B cell (primary cell): Measurements from ENCODE around the gene SGCA. TPM values are rescaled to one million over a fixed set of nuclear protein-coding genes. Genes with fewer than 3 reads are reported as not detected.

ENCODE experiments used
- ATAC-seq: fragments of 200-7000 bp; cut with Tn5 transposase; one replicate; pipeline ENCODE4 v1.10.0; 2021; ENCODE audit warnings: low read depth, mild to moderate bottlenecking, moderate number of reproducible peaks, moderate library complexity
- CTCF ChIA-PET: fragments of 350-600 bp; sonication (Branson Sonifier 250); formaldehyde crosslinking; loops from one replicate; lab custom pipeline; 2021; ENCODE audit warnings: antibody characterized with exemption, inconsistent platforms; lab: Charles Lee
- POLR2A ChIA-PET: fragments of 350-600 bp; sonication (Branson Sonifier 250); formaldehyde crosslinking; loops from one replicate; lab custom pipeline; 2021; ENCODE audit warnings: antibody characterized with exemption; lab: Charles Lee
- DNase-seq: peaks from one replicate; pipeline ENCODE4 v3.0.0; 2013
- H2AFZ ChIP-seq: 2 replicates; pipeline ENCODE4 v1.6.1; 2012; ENCODE audit warnings: mild to moderate bottlenecking, low read depth, low read length; ENCODE audit not compliant: insufficient read depth, poor library complexity, severe bottlenecking
- H3K27ac ChIP-seq, 2 donors: 1 replicate in 1 of 2; 2 replicates in 1 of 2; pipeline ENCODE4 v1.5.1; 2012 to 2013; ENCODE audit warnings: low read length in 2 of 2, mild to moderate bottlenecking in 2 of 2, moderate library complexity in 1 of 2
- H3K27me3 ChIP-seq, 4 experiments: fragments of 200-600 bp in 1 of 4; sonication (generic) in 1 of 4; replicated peaks in 1 of 4; 1 replicate in 2 of 4; 2 replicates in 2 of 4; pipeline versions ENCODE4 v1.6.1 to v1.7.0; 2013 to 2016; ENCODE audit warnings: low read length in 3 of 4, mild to moderate bottlenecking in 2 of 4, mixed read lengths in 1 of 4, moderate library complexity in 1 of 4; ENCODE audit not compliant: insufficient read depth in 4 of 4, control insufficient read depth in 3 of 4; ENCODE audit errors: control extremely low read depth in 1 of 4
- H3K36me3 ChIP-seq, 2 experiments: replicated peaks in 1 of 2; 1 replicate in 1 of 2; 2 replicates in 1 of 2; pipeline versions ENCODE4 v1.6.1 to v1.7.1; 2013; ENCODE audit warnings: low read length in 1 of 2; ENCODE audit not compliant: insufficient read depth in 2 of 2, control insufficient read depth in 1 of 2; ENCODE audit errors: control extremely low read depth in 1 of 2, extremely low read depth in 1 of 2
- H3K4me1 ChIP-seq, 2 donors: fragments of 200-600 bp in 1 of 2; sonication (generic) in 1 of 2; 1 replicate in 1 of 2; 2 replicates in 1 of 2; pipeline versions ENCODE4 v1.5.1 to v1.6.1; 2013 to 2017; ENCODE audit warnings: low read length in 2 of 2; ENCODE audit not compliant: control insufficient read depth in 2 of 2, insufficient read depth in 2 of 2
- H3K4me2 ChIP-seq: replicated peaks from 2 replicates; pipeline ENCODE3; 2012; ENCODE audit warnings: mild to moderate bottlenecking, low read depth, low read length; ENCODE audit not compliant: poor library complexity, severe bottlenecking
- H3K4me3 ChIP-seq, 5 experiments: fragments of 200-600 bp in 1 of 5; sonication (generic) in 1 of 5; 1 replicate in 3 of 5; 2 replicates in 2 of 5; pipeline versions ENCODE4 v1.5.1 to v1.7.0; 2011 to 2016; ENCODE audit warnings: low read length in 4 of 5, mild to moderate bottlenecking in 4 of 5, low read depth in 2 of 5, control low read depth in 1 of 5, moderate library complexity in 1 of 5; ENCODE audit not compliant: insufficient read depth in 1 of 5; ENCODE audit errors: control extremely low read depth in 1 of 5, extremely low read depth in 1 of 5
- H3K79me2 ChIP-seq: fragments of 200-600 bp; sonication (generic); one replicate; pipeline ENCODE4 v1.6.0; 2016; ENCODE audit warnings: low read length; ENCODE audit not compliant: control insufficient read depth, insufficient read depth
- H3K9ac ChIP-seq: fragments of 200-600 bp; sonication (generic); 2 replicates; pipeline ENCODE4 v1.6.1; 2017; ENCODE audit warnings: mild to moderate bottlenecking, low read length, moderate library complexity
- H3K9me3 ChIP-seq, 3 donors: one replicate each; pipeline versions ENCODE4 v1.6.1 to v1.7.1; 2013; ENCODE audit warnings: low read length in 2 of 3; ENCODE audit not compliant: control insufficient read depth in 2 of 3, insufficient read depth in 1 of 3; ENCODE audit errors: control extremely low read depth in 1 of 3
- H4K20me1 ChIP-seq: 2 replicates; pipeline ENCODE4 v1.6.0; 2012; ENCODE audit warnings: mild to moderate bottlenecking, low read length; ENCODE audit not compliant: insufficient read depth, control insufficient read depth, poor library complexity, severe bottlenecking
- H3K27ac Mint-ChIP-seq: one replicate; pipeline ENCODE4 v1.8.0; 2021; ENCODE audit warnings: mixed read lengths
- H3K27me3 Mint-ChIP-seq: one replicate; pipeline ENCODE4 v1.8.0; 2021; ENCODE audit warnings: mixed read lengths
- H3K4me1 Mint-ChIP-seq: one replicate; pipeline ENCODE4 v1.8.0; 2021; ENCODE audit warnings: mixed read lengths
- H3K4me3 Mint-ChIP-seq: one replicate; pipeline ENCODE4 v1.8.0; 2021; ENCODE audit warnings: mixed read lengths
- H3K9me3 Mint-ChIP-seq: one replicate; pipeline ENCODE4 v1.8.0; 2022; ENCODE audit warnings: mixed read lengths; ENCODE audit not compliant: insufficient read depth
- EZH2 ChIP-seq: IDR thresholded peaks from 2 replicates; pipeline ENCODE4 v1.6.1; 2012; ENCODE audit warnings: borderline replicate concordance, low read depth, mild to moderate bottlenecking, moderate library complexity, low read length; ENCODE audit not compliant: insufficient read depth, poor library complexity, severe bottlenecking
- WGBS: methylation state at CpG from one replicate; pipeline ENCODE4 v1.1.5; 2013; ENCODE audit warnings: missing lambda C conversion rate; ENCODE audit not compliant: insufficient coverage; 5-methylcytosine and 5-hydroxymethylcytosine counted together
- intact Hi-C: fragments of 100-400 bp; cut with micrococcal nuclease; formaldehyde crosslinking; loops from one replicate; pipeline ENCODE4 v1.10.0; 2022
- polyA plus RNA-seq: library from polyadenylated mRNA; depleted of rRNA; stranded (reverse); fragments of >200 nt; gene quantifications from 2 replicates; pipeline ENCODE4 v1.2.3, GENCODE V29; 2012
- total RNA-seq, 2 donors: library from RNA; stranded (reverse); fragments of 120-200 nt in 1 of 2; gene quantifications; 1 replicate in 1 of 2; 2 replicates in 1 of 2; pipeline versions ENCODE4 v1.2.3 to v1.2.4, GENCODE V29; 2013 to 2022
- TF ChIP-seq, protein P1 (sequence below): fragments of 200-600 bp; IDR thresholded peaks from one replicate; pipeline ENCODE4 v1.8.0; 2022; ENCODE audit warnings: antibody characterized with exemption, mild to moderate bottlenecking

SGCA gene
- total and polyA plus RNA-seq, 2 donors (not counting 1 experiment from before 2014, with no cell fraction given): 4.4 to 4.5 TPM

DNA sequence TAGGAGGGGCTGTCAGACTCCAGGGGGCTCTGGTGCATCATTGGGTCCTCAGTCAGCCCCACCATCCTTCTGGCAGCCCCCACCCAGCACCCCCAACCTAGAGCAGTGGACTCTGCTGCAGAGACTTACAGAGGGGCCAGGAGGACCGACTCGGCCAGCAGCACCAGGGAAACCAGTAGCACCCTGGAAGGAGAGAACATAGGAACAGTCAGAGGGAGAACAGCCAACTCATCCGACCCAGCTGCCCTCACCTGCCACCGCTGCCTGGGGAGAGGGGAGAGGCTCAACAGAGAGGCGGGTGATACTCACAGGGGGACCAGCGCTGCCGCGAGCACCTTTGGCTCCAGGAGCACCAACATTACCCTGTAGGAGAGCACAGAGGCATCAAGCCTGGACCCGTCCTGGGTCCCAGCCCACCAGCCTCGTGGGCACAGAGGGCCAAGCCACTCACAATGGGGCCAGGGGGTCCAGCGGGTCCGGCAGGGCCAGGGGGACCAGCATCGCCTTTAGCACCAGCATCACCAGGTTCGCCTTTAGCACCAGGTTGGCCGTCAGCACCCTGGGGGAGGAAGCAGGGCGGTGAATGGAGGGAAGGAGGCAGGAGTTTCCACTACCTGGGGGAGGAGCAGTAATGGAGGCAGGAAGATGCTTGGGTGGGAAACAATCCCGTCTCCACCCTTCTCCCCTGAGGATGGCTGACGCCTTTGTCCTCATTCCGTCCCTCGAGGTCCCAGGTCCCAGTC is 23.9 kb downstream of the SGCA start:
- WGBS: 93% methylated on average over 15 of the region's 20 CpGs
- no peaks in the 10 kb centered on the region for H3K36me3 ChIP-seq
- H3K4me3 Mint-ChIP-seq: no peak overlapping the region
- H3K9me3 Mint-ChIP-seq: no peaks in the 10 kb centered on the region
- H3K9me3 ChIP-seq: peaks cover 0 to 5% (median 0%) of the 10 kb centered on the region in 3 donors
- no peak for DNase-seq
- POLR2A ChIA-PET: no interaction called here
- H3K4me1 Mint-ChIP-seq: peaks cover 26% of the 10 kb centered on the region
- H3K27ac ChIP-seq: no peak overlapping the region
- no peak overlapping the region for H3K9ac ChIP-seq
- H3K79me2 ChIP-seq: no peaks in the 10 kb centered on the region
- H3K27me3 Mint-ChIP-seq: no peaks in the 10 kb centered on the region
- no peak overlapping the region for H3K27ac Mint-ChIP-seq
- peaks cover 18 to 28% of the 10 kb centered on the region in 2 donors for H3K4me1 ChIP-seq
- no peaks in the 10 kb centered on the region for H4K20me1 ChIP-seq
- ATAC-seq: no peak
- intact Hi-C loops: no loop called here
- no peaks in the 10 kb centered on the region for H3K27me3 ChIP-seq
- no peak overlapping the region for H3K4me2 ChIP-seq
- no peak overlapping the region for H3K4me3 ChIP-seq
- CTCF ChIA-PET: interaction anchor here (1.3 kb wide), 2 partner anchors 10 to 16 kb away, joined by 3 to 4 read pairs; no protein-coding TSS in a partner anchor
- H2AFZ ChIP-seq: no peak overlapping the region
- TF ChIP-seq, protein P1, sequence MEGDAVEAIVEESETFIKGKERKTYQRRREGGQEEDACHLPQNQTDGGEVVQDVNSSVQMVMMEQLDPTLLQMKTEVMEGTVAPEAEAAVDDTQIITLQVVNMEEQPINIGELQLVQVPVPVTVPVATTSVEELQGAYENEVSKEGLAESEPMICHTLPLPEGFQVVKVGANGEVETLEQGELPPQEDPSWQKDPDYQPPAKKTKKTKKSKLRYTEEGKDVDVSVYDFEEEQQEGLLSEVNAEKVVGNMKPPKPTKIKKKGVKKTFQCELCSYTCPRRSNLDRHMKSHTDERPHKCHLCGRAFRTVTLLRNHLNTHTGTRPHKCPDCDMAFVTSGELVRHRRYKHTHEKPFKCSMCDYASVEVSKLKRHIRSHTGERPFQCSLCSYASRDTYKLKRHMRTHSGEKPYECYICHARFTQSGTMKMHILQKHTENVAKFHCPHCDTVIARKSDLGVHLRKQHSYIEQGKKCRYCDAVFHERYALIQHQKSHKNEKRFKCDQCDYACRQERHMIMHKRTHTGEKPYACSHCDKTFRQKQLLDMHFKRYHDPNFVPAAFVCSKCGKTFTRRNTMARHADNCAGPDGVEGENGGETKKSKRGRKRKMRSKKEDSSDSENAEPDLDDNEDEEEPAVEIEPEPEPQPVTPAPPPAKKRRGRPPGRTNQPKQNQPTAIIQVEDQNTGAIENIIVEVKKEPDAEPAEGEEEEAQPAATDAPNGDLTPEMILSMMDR: no peak
- no peak for TF ChIP-seq EZH2

DNA sequence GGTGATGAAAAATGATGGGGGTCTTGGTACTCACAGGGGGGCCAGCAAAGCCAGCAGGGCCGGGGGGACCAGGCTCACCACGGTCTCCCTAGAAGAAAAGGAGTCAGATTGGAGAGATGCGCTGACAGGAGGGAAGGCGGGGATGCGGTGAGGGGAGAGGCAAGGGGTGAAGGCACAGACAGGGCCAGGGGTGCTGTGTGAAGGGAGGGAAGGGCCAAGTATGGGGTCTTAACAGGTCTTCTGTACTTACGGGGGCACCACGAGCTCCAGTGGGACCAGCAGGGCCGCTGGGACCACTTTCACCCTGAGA is 24.4 kb downstream of the SGCA start:
- no peaks in the 10 kb centered on the region for H3K9me3 Mint-ChIP-seq
- Histone ChIP-seq H3K36me3 (no peaks in the 10 kb centered on the region), H2AFZ (no peak overlapping the region), H3K27ac (no peak overlapping the region), H3K79me2 (no peaks in the 10 kb centered on the region), H3K27me3 (no peaks in the 10 kb centered on the region), H3K4me2 (no peak overlapping the region), H4K20me1 (no peaks in the 10 kb centered on the region), H3K9me3 (peaks cover 0 to 5% (median 0%) of the 10 kb centered on the region in 3 donors), H3K4me3 (no peak overlapping the region), H3K4me1 (peaks cover 13 to 22% of the 10 kb centered on the region in 2 donors), H3K9ac (no peak overlapping the region)
- intact Hi-C loops: no loop called here
- no peaks in the 10 kb centered on the region for H3K27me3 Mint-ChIP-seq
- DNase-seq (no peak), ATAC-seq (no peak)
- no peak overlapping the region for H3K4me3 Mint-ChIP-seq
- ChIA-PET POLR2A (no interaction called here), CTCF (interaction anchor here (1.3 to 1.9 kb wide), 3 partner anchors 10 to 16 kb away, joined by 3 to 4 read pairs (median 4); no protein-coding TSS in a partner anchor)
- no peak overlapping the region for H3K27ac Mint-ChIP-seq
- peaks cover 21% of the 10 kb centered on the region for H3K4me1 Mint-ChIP-seq
- TF ChIP-seq EZH2: no peak
- TF ChIP-seq, protein P1: no peak
- WGBS: 98% methylated on average over 4 of the region's 8 CpGs
